Activated gamma-delta T cell (primary cell): ENCODE results near the gene UIMC1.

Source experiments
- DNase-seq: peaks from one replicate; lab custom pipeline; 2025; lab: John Stamatoyannopoulos, UW

The UIMC1 gene

DNA sequence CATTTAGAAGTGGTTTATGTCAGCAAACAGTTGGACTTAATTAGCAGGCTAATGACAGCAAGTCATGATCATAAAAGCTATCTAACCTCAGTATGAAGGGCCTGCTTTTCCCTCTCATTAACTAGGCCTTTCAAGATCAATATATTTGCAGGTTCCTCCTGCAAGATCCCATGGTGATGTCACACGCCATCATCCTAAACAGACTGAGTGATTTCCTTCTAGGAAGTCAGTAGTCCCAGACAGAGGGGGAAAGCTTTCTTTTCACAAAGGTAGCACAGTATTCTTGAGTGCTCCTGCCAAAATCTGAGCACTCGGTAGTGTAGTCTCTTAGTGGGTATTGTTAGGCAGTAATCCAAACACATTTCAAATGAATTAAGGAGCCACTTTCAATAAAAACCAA is 52.5 kb downstream of the UIMC1 start:
- no peak for DNase-seq

DNA sequence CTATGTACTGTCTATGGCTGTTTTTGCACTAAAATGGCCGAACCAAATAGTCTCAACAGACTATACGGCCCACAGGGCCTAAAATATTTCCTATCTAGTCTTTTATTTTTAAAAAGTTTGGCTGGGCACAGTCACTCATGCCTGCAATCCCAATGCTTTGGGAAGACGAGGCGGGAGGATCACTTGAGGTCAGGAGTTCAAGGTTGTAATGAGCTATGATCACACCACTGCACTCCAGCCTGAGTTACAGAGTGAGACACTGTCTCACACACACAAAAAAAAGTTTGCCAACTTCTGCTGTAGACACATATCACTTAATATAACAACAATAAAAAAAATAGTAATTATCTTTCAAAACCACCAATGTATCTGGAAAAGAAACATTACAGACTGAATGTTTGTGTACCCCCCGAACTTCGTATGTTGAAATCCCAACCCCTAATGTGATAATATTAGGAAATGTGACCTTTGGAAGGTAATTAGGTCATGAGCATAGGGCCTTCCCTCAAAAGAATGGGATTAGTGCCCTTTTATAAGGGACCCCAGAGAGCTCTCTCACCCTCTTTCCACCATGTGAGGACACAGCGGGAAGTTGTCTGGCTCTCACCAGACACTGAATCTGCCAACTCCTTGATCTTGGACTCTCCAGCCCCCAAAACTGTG is 53.9 kb downstream of the UIMC1 start:
- DNase-seq: no peak

DNA sequence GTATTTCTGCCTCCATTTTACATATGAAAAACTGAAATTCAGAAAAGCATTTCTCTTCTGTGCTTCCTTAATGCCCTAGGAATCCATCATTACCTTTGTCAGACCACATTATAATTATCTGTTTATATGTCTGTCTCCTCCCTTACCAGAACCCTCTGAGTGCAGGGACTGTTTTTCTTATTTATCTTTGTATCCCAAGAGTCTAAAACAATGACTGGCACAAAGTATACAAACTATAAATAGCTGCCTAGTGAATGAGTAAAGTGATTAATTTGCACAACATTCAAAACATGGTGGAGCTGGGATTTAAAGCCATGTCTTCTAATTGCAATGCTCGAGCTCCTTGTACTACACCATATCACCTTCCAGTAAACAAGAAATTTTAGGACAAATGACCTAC is 58.1 kb downstream of the UIMC1 start:
- DNase-seq: no peak

DNA sequence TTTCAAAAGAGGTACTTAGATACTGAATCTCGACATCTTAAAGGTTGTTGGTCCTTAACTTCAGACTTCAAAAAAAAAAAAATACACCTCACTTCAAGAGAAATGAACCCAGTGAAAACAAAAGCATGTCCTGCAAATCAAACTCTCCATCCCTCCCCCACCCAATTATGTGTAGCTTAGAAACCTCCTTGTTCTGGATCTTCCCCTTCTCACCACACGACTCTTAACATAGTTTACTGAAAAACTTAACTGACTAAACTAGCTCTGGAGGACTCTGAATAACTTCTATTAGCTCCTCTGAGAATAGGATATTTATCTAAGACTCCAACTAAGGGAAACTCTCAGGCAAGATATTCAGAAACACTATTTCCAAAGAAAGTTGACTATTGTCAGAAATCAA is 58.7 kb downstream of the UIMC1 start:
- no peak for DNase-seq

DNA sequence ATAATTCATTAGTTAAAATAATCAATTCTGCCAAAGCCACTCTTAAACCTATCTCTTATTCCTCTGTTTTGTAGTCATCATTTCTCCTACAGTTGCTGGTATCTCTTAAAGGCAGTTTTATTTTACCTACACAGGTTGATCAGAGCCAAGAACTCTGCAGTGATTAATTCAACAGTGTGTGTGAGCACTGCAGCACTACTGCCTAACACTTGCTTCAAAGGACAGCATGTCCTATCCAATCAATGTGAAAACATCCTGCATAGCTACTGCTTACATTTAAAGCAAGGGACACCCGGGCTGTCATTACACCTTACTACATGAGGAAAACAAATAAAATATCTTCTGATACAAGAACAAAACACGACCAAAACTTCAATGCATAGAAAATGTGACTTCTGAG is 62.3 kb downstream of the UIMC1 start:
- no peak for DNase-seq

DNA sequence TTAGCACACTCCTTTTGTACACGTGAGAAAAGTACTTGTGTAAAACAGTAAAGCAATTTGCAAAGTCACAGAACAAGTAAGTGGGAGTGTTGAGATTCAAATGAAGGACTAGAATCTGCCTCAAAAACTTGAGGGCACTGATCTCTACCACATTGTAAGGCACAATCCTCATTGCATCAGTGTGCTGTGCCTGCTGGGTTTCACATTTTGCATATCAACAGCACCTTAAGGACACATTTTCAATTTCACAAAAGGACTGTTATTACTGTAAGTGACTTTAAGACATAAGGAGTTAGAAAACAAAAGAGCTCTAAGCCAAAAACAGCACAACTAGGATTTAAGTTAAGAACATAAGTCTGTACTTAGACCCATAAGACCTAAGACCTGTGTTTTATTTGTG is 62.8 kb downstream of the UIMC1 start:
- no peak for DNase-seq

DNA sequence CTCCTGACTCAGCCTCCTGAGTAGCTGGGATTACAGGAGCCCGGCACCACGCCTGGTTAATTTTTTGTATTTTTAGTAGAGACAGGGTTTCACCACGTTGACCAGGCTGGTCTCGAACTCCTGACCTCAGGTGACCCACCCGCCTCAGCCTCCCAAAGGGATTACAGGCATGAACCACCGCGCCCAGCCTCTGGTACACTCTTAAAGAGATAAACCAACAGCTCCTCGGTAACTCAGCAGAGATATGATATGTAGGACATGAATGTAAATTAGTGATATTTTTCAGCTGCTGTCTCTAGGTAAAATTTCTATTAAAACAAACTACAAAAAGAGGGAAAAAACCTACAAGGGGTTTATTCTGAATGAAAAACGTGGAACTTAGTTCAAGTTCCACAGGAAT is 64.6 kb downstream of the UIMC1 start:
- no peak for DNase-seq

DNA sequence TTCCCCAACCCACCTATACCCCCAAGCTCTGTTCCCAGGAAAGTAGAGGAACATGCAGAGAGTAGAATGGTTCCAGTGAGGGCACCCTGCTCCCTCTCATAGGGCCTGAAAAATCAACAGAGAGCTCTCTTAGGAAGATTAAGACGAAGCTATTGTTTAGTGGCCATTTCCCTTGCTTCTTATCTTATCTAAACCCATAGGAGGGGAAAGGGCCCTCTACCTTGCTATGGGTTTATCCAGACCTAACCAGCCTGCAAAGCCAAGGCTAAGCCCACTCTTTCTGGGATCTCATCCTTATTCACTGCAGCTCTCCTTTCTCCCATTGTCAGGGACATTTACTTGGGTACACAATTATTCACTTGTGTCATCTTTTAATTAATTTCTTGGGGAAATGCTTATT is 68.1 kb downstream of the UIMC1 start:
- no peak for DNase-seq

DNA sequence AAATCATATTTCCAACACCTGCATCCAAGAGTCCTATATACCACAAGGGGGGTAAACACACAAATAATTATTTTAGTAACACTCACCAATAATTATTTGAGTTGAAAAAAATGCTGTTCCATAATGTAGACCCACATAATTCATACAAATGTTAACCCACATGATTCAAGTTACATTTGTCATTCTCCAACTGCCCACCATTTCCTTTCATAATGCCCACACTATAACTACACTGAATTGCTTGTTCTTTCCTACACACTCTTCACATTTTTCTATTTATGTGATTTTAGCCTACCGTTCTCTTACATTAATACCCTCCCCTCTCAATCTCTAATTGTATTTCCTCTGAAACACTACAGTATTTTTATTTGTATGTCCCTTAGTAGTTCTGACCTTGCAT is 71.6 kb downstream of the UIMC1 start:
- DNase-seq: no peak

DNA sequence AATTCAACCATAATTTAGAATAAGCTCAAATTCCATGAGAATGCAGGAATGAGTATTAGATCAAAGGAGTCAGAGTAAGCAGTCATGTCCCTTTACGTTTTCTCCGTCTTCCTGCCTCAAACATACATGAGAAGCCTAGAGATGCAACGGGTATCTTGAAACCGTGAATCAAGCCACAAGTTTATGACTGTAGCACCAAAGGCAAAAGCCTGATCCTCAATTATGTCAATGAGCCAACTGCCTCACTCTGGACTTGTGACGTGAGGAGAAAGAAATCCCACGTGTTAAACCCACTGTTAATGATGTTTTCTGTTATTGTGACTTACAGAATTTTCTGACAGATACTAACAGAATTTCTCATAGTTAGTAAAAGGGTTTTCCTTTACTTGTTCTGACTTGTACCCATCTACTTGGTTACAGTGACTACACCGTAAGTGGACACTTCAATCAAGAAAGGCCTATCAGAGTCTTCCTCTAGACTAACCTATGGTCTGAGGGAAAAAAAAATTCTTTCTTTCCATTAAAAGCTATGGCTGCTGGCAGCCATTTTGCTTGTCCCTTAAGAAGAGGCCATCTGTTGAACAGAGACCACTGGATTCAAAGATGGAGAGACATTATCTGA is 72.2 kb downstream of the UIMC1 start:
- no peak for DNase-seq

DNA sequence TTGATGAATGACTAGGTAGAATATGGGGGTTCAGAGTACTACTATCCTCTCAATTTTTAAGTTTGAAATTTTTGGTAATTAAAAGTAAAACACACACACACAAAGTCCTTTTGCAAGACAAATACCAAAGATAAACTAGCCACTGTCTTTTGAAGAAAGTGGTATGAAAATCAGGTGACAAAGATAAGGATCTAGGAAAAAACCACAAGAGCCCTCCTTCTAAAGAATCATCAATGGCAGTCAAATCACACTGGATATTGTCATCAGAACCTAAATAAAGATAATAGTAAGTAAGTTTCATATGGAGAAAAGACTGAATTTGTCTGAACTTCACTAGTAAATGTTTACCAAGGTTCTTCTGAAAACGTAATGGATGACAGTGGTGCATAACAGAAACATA is 76.9 kb downstream of the UIMC1 start:
- no peak for DNase-seq

DNA sequence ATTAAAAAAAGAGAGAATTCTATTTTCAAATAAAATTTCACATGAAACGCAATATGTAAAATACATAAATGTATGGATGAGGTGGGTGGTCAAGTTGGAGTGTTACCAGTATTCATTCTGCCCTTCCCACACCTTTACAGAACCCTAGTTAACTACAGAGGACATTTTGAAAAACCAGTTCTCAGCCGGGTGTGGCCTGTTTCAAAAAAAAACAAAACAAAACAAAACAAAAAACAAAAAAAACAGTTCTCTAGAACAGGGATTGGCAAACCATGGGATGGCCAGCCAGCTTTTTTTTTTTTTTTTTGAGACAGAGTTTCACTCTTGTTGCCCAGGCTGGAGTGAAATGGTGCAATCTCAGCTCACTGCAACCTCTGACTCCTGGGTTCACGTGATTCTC is 79.0 kb downstream of the UIMC1 start:
- DNase-seq: no peak

DNA sequence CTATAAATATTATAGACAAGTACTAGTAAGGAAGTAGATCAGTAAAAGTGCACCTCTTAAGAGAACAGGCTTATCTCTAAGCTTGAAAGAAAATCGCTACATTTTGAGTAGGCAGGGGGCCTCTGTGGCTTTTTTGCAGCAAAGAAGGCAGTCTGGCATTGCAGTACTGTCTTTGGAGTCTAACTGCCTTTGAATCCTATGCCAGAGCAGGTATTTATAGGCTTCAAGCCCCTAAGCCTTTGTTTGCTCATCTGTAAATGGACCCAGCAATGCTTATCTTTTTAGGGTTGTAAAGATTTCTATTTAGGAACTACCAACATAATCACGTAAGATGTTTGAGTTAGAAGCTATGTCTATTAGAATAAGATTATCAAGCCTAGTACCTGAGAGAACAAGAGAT is 83.8 kb downstream of the UIMC1 start:
- no peak for DNase-seq

DNA sequence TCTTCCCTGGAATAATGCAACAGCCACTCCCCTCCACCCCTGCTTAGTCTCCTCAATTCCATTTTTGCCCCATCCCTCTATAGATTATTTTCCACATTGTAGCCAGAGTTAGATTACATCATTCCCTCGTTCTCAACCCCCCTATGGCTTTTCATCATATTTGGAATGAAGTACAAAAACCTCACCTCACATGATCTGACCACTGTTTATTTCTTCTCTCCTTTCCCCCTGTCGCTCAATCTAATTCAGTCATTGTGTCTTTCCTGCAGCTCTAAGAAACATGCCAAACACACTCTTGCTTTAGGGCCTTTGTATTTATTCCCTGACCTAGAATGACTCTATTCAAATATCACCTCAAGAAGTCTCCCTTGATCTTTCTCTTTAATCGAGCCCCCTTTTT is 84.9 kb downstream of the UIMC1 start:
- DNase-seq: no peak

DNA sequence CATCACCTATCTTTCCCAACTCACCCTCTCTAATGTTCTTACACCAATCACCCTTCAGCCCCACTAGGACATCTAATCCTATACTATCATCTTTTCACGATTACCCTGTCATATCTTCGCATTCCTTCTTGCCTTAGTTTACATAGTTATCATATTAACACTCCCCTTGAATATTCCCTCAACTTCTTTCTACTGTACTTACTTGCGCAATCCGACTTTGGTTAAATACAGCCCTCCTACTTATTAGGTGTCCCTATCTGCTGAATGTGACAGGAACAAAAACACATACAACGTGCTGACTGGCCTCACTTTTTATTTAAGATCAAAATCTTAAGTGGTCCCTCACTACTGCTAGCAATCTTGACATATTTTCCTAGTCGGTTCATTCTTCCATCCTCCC is 88.0 kb downstream of the UIMC1 start:
- DNase-seq: no peak

DNA sequence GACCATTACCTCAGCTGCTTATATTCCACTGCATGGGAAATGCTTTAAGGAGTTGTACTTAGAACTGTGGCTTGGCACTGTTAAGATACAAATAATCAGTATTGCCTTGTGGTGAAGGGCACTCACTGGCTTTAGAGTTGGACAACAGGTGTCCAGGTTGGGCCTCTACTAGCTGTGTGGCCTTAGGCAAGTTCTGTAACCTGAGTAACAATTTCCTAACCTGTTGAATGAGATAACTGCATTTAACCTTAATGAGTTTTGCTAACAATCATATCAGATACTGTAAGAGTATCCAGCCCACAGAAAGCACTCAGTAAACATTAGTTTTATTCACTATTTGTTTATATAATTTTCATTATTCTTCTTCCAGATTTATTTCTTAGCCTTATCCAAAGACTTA is 90.2 kb downstream of the UIMC1 start:
- DNase-seq: no peak

DNA sequence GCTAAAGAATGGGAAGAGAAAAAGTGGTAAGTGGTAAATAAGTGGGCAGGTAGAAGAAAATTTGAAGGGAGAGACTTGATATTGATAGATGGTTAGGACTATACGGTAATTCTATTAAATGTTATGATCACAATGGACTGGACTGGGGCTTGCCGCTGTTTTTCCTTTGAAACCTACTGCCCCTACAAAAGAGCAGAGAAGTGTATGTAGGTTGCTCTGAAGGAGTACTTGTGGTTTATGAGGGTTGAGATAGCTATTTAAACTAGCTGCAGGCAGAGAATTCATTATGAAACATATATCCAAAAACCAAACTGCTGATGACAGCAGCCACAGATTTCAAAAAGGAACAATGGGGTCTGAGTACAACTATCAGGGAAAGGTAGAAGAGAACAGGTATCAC is 90.7 kb downstream of the UIMC1 start:
- no peak for DNase-seq

DNA sequence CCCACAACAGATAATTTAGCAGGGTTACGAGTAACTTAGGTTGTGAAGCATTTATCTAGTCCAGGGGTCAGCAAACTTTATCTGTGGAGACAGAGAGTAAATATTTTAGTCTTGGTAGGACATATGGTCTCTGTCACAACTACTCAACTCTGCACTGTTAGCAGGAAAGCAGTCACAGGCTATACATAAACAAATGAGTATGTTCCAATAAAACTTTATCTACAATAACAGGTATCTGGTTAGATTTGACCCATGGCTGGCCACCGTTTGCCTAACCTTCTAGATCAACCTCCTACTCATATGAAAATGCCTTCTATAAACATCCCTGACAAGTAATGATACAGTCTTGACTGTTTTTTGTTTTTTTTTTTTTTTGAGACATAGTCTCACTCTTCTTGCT is 94.5 kb downstream of the UIMC1 start:
- no peak for DNase-seq

DNA sequence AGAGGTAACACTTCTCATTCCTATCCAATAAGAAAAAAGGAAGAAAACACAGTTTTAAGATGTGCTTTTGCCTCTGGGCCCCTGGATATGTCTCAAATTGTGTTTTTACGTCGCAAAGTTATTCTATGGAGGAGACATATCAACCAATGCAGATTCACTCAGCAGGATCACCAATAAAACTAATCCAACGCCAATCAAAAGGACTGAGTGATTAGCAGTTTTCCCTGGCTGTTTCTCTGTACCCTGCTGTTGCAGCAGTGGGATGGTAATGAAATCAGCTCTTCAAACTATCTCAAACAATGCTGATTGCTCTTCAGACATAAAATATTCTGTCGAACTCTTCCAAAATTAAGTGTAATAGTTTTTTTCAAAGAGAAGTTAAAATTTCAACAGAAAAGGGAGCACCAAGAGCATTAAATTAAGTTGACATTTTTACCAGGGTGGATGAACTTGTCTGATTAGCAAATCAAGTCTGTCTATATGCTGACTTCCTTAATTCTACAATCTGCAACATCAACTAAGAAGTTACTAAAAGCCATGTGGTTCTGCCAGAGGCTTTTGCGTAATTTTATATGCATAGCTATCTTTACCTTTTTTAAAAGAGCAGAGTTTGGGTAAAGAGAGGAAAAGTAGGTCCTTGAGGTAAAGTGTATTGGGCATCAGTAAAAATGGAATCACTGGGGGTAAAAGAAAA is 97.8 kb downstream of the UIMC1 start:
- DNase-seq: no peak

DNA sequence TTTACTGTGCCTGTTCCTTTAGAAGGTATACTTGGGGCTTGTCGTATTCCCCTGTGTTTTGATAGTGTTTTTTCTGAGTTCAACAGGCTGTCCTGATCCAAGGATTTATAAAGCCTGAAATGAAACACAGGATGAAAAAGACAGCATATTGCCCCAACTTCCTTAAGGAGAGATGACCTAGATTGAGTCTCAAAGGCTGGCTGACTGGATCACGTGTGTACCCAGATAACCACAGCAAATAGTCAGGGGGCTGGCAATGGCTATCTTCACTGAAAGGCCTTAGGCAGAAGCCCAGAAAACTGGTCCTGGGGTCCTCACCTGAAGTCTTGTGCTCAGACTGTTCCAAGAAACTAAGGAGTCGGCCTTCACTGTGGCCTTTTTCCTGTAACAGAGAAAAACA is 99.8 kb downstream of the UIMC1 start:
- DNase-seq: no peak

DNA sequence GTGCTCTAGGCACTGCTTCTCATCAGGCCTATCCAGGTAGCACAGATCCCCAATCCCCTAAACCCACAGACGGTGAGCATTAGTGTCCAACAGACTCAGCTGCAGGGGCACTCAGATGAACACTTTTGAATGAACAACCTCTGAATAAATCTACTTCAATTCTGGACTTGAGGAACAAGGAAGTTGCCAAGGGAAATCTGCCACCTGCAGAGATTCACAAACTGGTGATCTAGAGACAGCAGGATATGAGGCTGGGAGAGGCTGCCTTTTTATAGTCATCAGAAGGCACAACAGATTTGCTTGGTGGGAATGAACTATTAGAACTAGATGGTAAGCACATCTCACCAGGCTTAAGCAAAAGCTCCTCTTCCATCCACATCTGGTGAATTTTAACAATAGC is 100.5 kb downstream of the UIMC1 start:
- no peak for DNase-seq

DNA sequence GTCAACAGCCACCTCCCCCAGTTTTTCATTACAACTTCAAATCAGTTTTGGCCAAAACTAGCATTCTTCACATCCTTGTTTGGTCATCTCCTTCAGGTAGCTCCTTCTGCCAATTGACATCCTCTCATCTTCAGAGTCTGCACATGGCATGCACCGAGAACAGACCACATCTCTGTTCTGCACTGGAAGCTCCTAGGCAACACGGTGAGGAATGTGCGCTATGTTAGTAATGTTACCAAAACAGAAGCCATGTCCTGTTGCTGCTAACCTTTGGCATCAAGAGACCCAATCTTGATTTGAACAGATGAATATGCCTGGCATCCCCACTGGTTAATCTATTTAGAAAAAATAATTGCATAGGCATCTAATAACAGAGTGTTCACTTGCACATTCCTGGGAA is 102.3 kb downstream of the UIMC1 start:
- no peak for DNase-seq

DNA sequence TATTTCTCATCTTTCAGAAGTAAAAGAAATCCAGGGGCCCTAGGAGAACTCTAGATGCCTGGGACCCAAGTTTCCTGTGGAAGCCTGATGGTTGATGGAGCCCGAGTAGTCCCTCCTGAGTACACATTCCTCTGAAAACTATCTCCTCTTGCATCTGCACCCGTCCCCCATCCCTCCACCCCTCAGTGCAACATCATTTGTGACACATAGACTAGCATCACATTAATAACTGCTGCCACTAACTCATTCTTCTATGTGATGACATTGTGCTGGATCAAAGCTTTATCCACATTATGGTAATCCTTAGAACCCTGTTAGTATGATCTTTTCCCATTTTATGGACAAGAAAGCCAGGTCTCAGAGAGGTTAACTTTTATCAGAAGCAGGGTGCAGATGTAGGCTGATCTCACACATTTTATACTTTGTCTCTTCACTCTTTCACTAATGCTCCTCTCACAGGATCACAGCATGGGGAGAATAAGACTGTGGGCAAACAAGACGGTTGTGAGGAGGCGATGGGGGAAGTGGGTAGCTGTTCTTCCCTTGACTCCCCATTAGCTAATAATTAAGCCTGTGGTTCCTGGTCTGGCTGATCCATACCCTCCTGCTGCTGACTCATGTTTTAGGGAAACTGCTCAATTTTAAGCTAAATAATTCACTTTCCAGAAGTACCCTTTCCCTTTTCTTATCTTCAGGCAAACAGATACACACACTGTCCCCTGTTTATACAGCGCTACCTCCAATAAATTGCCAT is 103.5 kb downstream of the UIMC1 start:
- DNase-seq: no peak
